Stimulated activated effector memory CD8-positive, alpha-beta T cell treated with anti-CD3 and anti-CD28 coated beads, Interleukin-12 subunit alpha, Interleukin-12 subunit beta, amount 100 ng/mL, for 72 hours (primary cell): ENCODE results near the gene FBF1.
A peak's percentile ranks its signal among the peaks of the same experiment; 100 is the strongest.
"Not testable (repeated sequence)": the region's sequence is repeated elsewhere in the genome, so short reads cannot be mapped to it uniquely, and the experiment has no call there.

Experiments used
- ATAC-seq: fragments of 150-1000 bp; cut with Tn5 transposase; 2 replicates; pipeline ENCODE4 v1.10.0; 2021
- DNase-seq, 2 donors: peaks; one replicate each; pipeline ENCODE4 v3.0.0; 2021 to 2022; ENCODE audit warnings: low spot score in 2 of 2
- H3K27ac Mint-ChIP-seq: one replicate; pipeline ENCODE4 v1.8.0; 2022; ENCODE audit warnings: mild to moderate bottlenecking, mixed read lengths
- H3K36me3 Mint-ChIP-seq: one replicate; pipeline ENCODE4 v1.8.0; 2022; ENCODE audit warnings: mild to moderate bottlenecking, mixed read lengths
- H3K4me1 Mint-ChIP-seq: one replicate; pipeline ENCODE4 v1.8.0; 2022; ENCODE audit warnings: mixed read lengths
- H3K4me3 Mint-ChIP-seq: one replicate; pipeline ENCODE4 v1.8.0; 2022; ENCODE audit warnings: mild to moderate bottlenecking, mixed read lengths
- H3K9me3 Mint-ChIP-seq: one replicate; pipeline ENCODE4 v1.8.0; 2022; ENCODE audit warnings: mixed read lengths

Gene FBF1

DNA sequence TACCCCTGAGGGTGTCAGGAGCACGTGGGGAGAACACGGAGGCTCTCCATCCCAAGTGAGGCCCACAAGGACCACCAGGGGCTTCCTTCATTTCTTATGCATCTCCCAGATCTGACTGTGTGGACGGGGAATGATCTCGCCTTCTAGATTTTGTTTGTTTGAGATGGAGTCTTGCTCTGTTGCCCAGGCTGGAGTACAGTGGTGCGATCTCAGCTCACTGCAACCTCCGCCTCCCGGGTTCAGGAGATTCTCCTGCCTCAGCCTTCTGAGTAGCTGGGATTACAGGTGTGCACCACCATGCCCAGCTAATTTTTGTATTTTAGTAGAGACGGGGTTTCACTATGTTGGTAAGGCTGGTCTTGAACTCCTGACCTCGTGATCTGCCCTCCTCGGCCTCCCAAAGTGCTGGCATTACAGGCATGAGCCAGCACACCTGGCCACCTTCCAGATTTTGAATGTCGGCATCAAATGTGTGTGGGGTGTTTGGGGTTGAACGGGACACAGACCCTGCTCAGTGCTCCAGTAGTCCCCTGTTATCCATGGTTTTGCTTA, 72.0 kb downstream of the FBF1 start:
- not testable (repeated sequence) for H3K4me3 Mint-ChIP-seq, DNase-seq, H3K36me3 Mint-ChIP-seq, ATAC-seq, H3K9me3 Mint-ChIP-seq
- Mint-ChIP-seq H3K4me1 (peaks cover 26% of the 10 kb centered on the region), H3K27ac (peak overlapping the region; percentile 40)

DNA sequence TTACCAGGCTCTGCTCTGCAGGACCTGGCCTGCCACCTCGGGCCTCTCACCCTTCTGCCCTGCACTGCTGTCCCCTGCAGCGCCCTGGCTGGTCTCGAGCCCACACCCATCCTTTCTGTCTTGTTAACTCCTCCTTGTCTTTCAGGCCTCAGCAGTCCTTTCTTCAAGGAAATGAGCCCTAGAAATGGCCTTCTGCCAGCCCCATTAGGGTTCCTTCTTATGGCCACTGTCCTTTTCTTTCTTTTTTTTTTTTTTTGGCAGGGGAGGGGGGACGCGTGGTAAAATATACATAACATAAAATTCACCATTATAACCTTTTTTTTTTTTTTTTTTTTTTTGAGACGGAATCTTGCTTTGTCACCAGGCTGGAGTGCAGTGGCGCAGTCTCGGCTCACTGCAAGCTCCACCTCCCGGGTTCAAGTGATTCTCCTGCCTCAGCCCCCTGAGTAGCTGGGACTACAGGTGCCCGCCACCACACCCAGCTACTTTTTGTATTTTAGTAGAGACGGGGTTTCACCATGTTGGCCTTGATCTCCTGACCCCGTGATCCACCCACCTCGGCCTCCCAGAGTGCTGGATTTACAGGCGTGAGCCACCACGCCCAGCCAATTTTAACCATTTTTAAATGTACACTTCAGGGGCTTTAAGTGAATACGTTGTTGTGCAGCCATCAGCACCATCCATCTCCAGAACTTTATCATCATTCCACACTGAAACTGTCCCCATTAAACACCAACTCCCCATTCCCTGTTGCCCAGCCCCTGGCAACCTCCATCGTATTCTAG, 75.2 kb downstream of the FBF1 start:
- Mint-ChIP-seq H3K4me3 (peak overlapping the region; percentile 51), H3K4me1 (peaks cover 28% of the 10 kb centered on the region)
- DNase-seq, H3K9me3 Mint-ChIP-seq, H3K36me3 Mint-ChIP-seq, ATAC-seq, H3K27ac Mint-ChIP-seq: not testable (repeated sequence)

DNA sequence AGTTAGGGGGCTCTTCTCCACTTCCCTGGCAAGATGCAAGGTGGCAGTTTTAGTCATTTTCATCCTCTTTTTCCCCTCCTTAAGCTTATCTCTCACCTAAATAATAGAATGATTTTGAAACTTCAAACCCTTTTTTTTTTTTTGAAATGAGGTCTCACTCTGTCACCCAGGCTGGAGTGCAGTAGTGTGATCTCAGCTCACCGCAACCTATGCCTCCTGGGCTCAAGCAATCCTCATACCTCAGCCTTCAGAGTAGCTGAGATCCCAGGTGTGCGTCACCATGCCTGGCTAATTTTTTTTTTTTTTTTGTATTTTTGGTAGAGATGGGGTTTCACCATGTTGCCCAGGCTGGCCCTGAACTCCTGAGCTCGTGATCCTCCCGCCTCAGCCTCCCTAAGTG, 76.0 kb downstream of the FBF1 start:
- H3K4me1 Mint-ChIP-seq, result peaks cover 28% of the 10 kb centered on the region
- not testable (repeated sequence) for H3K9me3 Mint-ChIP-seq, DNase-seq, H3K36me3 Mint-ChIP-seq
- H3K4me3 Mint-ChIP-seq, result peak overlapping the region; percentile 51
- peak overlapping the region; percentile 92 for H3K27ac Mint-ChIP-seq
- ATAC-seq, result peak; percentile 86

DNA sequence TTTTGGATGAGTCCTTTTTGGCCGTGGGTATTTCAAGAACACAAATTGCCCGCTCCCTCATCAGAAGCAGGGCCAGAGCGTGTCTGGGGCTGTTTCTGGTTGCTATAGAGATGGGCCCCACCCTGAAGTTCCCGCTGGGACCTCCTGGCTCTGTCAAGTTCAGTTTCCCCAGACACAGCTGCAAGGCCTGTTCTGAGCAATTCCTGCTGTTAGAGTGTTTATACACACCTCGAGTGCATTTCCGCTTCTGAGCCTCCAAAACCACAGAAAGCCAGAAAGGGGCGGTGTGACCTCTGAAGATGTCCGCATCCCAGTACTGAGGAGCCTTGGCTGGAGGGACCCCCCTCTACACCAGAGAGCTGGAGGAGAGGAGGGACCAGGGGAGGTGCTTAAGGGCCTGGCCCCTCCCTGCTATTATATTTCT, 76.4 kb downstream of the FBF1 start:
- Mint-ChIP-seq H3K27ac (peak overlapping the region; percentile 92), H3K4me1 (peaks cover 28% of the 10 kb centered on the region), H3K4me3 (peak overlapping the region; percentile 51), H3K36me3 (peaks cover 9% of the 10 kb centered on the region), H3K9me3 (no peaks in the 10 kb centered on the region)
- peak; percentile 30 to 77 for DNase-seq
- peak; percentile 86 for ATAC-seq

DNA sequence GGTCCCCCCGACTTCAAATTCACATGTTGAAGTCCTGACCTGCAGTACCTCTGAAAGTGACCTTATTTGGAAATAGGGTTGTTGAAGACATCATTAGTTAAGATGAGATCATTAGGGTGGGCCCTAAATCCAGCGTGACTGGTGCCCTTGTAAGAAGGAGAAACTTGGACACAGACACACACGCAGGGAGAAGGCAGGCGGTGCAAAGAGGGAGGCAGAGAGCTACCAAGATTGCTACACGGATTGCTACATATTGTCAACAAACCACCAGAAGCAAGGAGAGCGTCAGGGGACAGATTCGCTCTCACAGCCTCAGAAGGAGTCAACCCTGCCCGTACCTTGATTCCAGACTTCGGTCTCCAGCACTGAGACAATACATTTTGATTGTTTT, 78.9 kb downstream of the FBF1 start:
- peaks cover 28% of the 10 kb centered on the region for H3K4me1 Mint-ChIP-seq
- H3K9me3 Mint-ChIP-seq, result no peaks in the 10 kb centered on the region
- peaks cover 9% of the 10 kb centered on the region for H3K36me3 Mint-ChIP-seq
- DNase-seq (no peak), ATAC-seq (no peak)
- no peak overlapping the region for H3K4me3 Mint-ChIP-seq
- H3K27ac Mint-ChIP-seq, result no peak overlapping the region
